OCI-LY3 (cell line): ENCODE results near the gene SCNN1G.

Experiments used
- CTCF ChIP-seq: fragments of 200-600, 300-600 bp; sonication (generic); IDR thresholded peaks from 2 replicates; pipeline ENCODE4 v1.5.1; 2014; ENCODE audit warnings: antibody characterized with exemption, low read length, low read depth
- EZH2phosphoT487 ChIP-seq: fragments of 200-600 bp; shearing (Covaris generic); IDR thresholded peaks from 2 replicates; pipeline ENCODE4 v1.6.1; 2018; ENCODE audit warnings: antibody characterized with exemption, mixed run types, low read depth

DNA sequence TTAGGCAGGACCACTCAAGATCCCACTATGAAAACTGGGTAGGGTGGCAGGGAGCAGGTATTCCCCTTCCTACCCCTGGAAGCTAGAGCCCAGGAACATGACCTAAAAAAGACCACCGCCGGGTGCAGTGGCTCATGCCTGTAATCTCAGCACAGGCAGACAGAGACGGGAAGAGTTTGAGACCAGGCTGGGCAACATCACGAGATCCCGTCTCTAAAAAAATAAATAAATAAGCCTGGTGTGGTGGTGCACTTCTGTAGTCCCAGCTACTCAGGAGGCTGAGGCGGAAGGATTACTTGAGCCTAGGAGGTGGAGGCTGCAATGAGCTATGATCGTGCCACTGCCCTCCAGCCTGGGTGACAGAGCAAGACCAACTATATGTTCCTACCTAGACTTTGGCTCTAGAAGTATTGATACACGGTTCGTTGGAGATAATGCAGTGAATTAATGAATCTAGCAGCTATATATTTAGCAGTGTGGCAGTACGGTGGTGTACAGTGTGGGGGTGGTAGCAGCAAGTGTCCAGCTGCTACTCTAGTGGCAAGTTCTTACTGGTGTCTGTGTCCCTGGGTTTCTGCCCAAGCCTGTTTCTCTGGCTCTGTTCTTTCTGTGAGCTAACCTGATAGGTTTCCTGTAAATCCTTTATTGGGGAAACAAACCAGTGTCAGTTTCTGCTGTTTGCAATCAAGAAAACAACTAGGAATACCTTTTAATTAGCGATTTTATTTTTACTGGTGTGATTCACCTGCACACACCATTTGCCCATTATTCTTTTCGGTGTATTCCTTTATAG lies 30.0 kb upstream of the SCNN1G start:
- TF ChIP-seq CTCF, result no peak
- no peak for TF ChIP-seq EZH2phosphoT487
